H7 (cell line): ENCODE data around the gene UBA5. TPM values are rescaled to one million over a fixed set of nuclear protein-coding genes. Genes with fewer than 3 reads are reported as not detected.
"Not testable (repeated sequence)": the region's sequence is repeated elsewhere in the genome, so short reads cannot be mapped to it uniquely, and the experiment has no call there.

Experiments used
- DNase-seq: peaks from one replicate; pipeline ENCODE4 v3.0.0; 2012
- H3K27me3 ChIP-seq: 2 replicates; pipeline ENCODE4 v1.6.0; 2011; ENCODE audit warnings: mild to moderate bottlenecking, low read length; ENCODE audit not compliant: control insufficient read depth, insufficient read depth
- H3K36me3 ChIP-seq: replicated peaks from 2 replicates; pipeline ENCODE4 v1.5.1; 2011; ENCODE audit warnings: low read length; ENCODE audit not compliant: control insufficient read depth, insufficient read depth
- H3K4me3 ChIP-seq: 2 replicates; pipeline ENCODE4 v1.5.1; 2011; ENCODE audit warnings: low read depth, mild to moderate bottlenecking, control low read depth, low read length, moderate library complexity; ENCODE audit not compliant: insufficient read depth
- total RNA-seq: library from RNA; depleted of rRNA; stranded (reverse); fragments of >200 nt; shearing (Covaris generic); gene quantifications from 2 replicates; pipeline ENCODE4 v1.2.3, GENCODE V29; 2014; rRNA removed

UBA5 gene
- 23.7 and 26.9 TPM in 2 replicates for total RNA-seq

GRCh38 chr3:132660052-132660810 lies at the start of gene UBA5:
Gene UBA5 (plus strand): TSS chr3:132660329. CDS start chr3:132660538, 209 bp downstream.
- Histone ChIP-seq H3K27me3 (no peaks in the 10 kb centered on the region), H3K4me3 (peak within 1 kb of the TSS; percentile 92), H3K36me3 (no peaks in the 10 kb centered on the region)
- DNase-seq: peak; percentile 73

- not testable (repeated sequence) for H3K27me3 ChIP-seq, H3K4me3 ChIP-seq, H3K36me3 ChIP-seq, DNase-seq
Observed at GRCh38 chr3:132615301-132615700, 44.8 kb upstream of the UBA5 start.

GRCh38 chr3:132615881-132616280 lies 44.2 kb upstream of the UBA5 start:
- no peak for DNase-seq
- H3K4me3 ChIP-seq: no peak overlapping the region
- no peaks in the 10 kb centered on the region for H3K36me3 ChIP-seq
- H3K27me3 ChIP-seq: no peaks in the 10 kb centered on the region

GRCh38 chr3:132616780-132617179 lies 43.3 kb upstream of the UBA5 start:
- H3K27me3 ChIP-seq: no peaks in the 10 kb centered on the region
- H3K4me3 ChIP-seq: no peak overlapping the region
- no peaks in the 10 kb centered on the region for H3K36me3 ChIP-seq
- no peak for DNase-seq

GRCh38 chr3:132622148-132622547 lies 38.0 kb upstream of the UBA5 start:
- Histone ChIP-seq H3K36me3 (no peaks in the 10 kb centered on the region; the same call in 1 of the 2 replicates), H3K4me3 (no peak overlapping the region), H3K27me3 (no peaks in the 10 kb centered on the region)
- DNase-seq: no peak

GRCh38 chr3:132622761-132623160 lies 37.4 kb upstream of the UBA5 start:
- Histone ChIP-seq H3K36me3 (peaks cover 2% of the 10 kb centered on the region), H3K4me3 (no peak overlapping the region), H3K27me3 (no peaks in the 10 kb centered on the region)
- no peak for DNase-seq

- no peaks in the 10 kb centered on the region for H3K27me3 ChIP-seq
- H3K36me3 ChIP-seq: peaks cover 2% of the 10 kb centered on the region
- H3K4me3 ChIP-seq: no peak overlapping the region
- no peak for DNase-seq
Observed at GRCh38 chr3:132623646-132624045, 36.5 kb upstream of the UBA5 start.

- no peak for DNase-seq
- Histone ChIP-seq H3K36me3 (peaks cover 2% of the 10 kb centered on the region), H3K27me3 (no peaks in the 10 kb centered on the region), H3K4me3 (no peak overlapping the region)
Observed at GRCh38 chr3:132624790-132625189, 35.3 kb upstream of the UBA5 start.

- H3K4me3 ChIP-seq: no peak overlapping the region
- H3K27me3 ChIP-seq: no peaks in the 10 kb centered on the region
- H3K36me3 ChIP-seq: peaks cover 2% of the 10 kb centered on the region
- no peak for DNase-seq
Observed at GRCh38 chr3:132625613-132626012, 34.5 kb upstream of the UBA5 start.

- no peak for DNase-seq
Observed at GRCh38 chr3:132626955-132627354, 33.2 kb upstream of the UBA5 start.

GRCh38 chr3:132628157-132628556 lies 32.0 kb upstream of the UBA5 start:
- Histone ChIP-seq H3K27me3 (no peaks in the 10 kb centered on the region; the same call in 1 of the 2 replicates), H3K4me3 (no peak overlapping the region), H3K36me3 (peaks cover 2% of the 10 kb centered on the region)
- no peak for DNase-seq

More at GRCh38 chr3:132626955-132627354, 33.2 kb upstream of the UBA5 start:
- H3K27me3 ChIP-seq: no peaks in the 10 kb centered on the region; the same call in 1 of the 2 replicates
- H3K4me3 ChIP-seq: no peak overlapping the region
- H3K36me3 ChIP-seq: peaks cover 2% of the 10 kb centered on the region

- Histone ChIP-seq H3K4me3 (no peak overlapping the region), H3K36me3 (peaks cover 2% of the 10 kb centered on the region), H3K27me3 (no peaks in the 10 kb centered on the region; the same call in 1 of the 2 replicates)
- no peak for DNase-seq
Observed at GRCh38 chr3:132629928-132630327, 30.2 kb upstream of the UBA5 start.

GRCh38 chr3:132630612-132631011 lies 29.5 kb upstream of the UBA5 start:
- no peak overlapping the region for H3K4me3 ChIP-seq
- peaks cover 2% of the 10 kb centered on the region for H3K36me3 ChIP-seq
- no peaks in the 10 kb centered on the region; the same call in 1 of the 2 replicates for H3K27me3 ChIP-seq
- DNase-seq: no peak

GRCh38 chr3:132635052-132635451 lies 25.1 kb upstream of the UBA5 start:
- peaks cover 4% of the 10 kb centered on the region for H3K36me3 ChIP-seq
- DNase-seq: no peak
- no peaks in the 10 kb centered on the region; the same call in 1 of the 2 replicates for H3K27me3 ChIP-seq
- no peak overlapping the region for H3K4me3 ChIP-seq

GRCh38 chr3:132637590-132637989 lies 22.5 kb upstream of the UBA5 start:
- no peak overlapping the region for H3K4me3 ChIP-seq
- no peaks in the 10 kb centered on the region for H3K27me3 ChIP-seq
- DNase-seq: no peak
- peaks cover 4% of the 10 kb centered on the region for H3K36me3 ChIP-seq
